Activated CD8-positive, alpha-beta memory T cell treated with anti-CD3 and anti-CD28 coated beads for 24 hours (primary cell): ENCODE data around the gene DENND5B.

Experiments
- DNase-seq: peaks from one replicate; pipeline ENCODE4 v3.0.0-alpha.2; 2020

The DENND5B gene

DNA sequence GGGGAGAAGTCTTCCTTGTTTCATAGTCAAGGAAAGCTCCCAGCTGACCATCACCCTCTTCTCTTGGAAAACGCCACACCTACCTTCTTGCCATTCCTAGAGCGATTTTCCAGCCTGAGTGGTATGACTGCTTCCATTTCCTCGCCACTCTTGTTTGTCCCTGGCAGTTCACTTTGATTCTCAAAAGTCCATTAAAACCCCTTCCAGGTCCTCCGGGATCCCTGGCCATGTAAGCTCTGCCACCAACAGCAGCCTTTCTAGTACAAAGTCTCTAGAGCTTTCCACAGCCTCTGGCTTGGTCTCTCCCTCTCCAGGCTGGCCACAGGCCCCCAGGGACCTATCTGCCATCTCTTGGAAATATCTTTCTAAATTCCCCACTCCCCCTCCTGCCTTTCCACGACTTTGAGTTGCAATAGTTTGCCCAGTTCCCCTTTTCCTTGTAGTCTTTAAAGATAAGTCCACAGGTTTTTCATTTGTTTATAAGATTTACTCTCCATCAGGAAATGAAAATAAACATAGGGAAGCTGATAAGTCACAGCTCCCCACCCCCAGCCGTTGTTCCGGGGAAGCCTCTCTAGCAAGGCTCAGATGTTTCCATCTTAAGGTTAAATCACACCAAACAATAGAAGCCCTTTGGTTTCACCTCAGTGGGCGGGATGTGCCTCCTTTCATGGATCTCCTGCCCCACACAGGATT, 222.1 kb downstream of the DENND5B start:
- no peak for DNase-seq

DNA sequence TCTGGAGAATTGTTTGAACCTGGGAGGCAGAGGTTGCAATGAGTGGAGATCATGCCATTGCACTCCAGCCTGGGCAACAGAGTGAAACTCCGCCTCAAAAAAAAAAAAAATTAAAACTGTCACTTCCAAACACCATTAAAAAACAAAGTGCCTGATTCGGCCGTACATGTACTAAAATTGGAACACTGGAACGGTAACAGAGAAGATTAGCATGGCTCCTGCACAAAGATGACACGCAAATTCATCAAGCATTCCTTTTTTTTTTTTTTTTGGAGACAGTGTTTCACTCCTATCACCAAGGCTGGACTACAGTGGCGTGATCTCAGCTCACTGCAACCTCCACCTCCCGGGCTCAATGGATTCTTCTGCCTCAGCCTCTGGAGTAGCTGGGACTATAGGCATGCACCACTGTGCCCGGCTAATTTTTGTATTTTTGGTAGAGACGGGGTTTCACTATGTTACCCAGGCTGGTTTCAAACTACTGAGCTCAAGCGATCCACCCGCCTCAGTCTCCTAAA, 224.8 kb downstream of the DENND5B start:
- no peak for DNase-seq

- DNase-seq: no peak
Measured at GRCh38 chr12:31363831-31364230, 227.1 kb downstream of the DENND5B start.

- no peak for DNase-seq
Measured at GRCh38 chr12:31363416-31363809, 227.5 kb downstream of the DENND5B start.

- DNase-seq: peak; percentile 54
Measured at GRCh38 chr12:31362759-31363415, 228.0 kb downstream of the DENND5B start.

DNA sequence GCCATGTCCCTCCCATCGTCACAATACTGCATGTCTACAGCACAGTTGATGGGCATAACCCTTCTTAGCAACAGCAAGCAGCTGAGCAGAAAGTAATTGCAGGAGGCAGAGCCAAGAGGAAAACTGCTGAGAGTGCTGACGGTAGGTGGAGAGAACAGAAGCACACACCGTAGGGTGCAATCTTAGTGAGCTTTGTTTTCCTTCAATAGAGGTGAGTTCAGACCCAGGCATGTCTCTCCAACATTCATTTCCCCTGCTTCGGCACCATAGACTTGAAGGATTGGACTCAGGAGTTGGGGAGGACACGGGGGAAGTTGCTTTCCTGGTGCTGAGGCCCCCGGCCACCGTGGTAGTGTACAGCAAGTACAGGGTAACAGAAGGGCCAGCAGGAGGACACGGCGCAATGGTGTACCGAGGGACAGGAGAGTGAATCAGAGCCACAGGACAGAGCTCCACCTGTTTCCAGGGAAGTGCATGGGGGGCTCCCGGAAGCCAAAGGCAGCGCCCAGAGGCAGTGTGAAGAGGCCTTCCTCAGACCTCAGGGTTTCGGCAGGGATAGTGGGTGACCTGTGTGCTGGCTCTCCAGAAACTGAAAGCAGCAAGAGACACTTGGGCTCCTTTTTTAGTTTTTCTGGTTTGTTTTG, 228.7 kb downstream of the DENND5B start:
- peak; percentile 55 for DNase-seq

DNA sequence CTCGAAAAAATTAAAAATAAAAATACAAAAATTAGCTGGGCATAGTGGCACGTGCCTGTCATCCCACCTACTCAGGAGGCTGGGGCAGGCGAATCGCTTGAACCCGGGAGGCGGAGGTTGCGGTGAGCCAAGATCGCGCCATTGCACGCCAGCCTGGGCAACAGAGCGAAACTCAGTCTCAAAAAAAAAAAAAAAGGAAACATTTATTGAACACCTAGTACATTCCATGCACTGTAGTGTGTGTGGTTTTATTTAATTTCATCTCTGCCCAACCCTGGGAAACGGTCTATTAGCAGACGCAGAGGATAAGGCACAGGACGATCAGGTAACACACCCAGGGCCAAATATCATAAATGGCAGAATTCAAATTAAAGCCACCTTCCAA, 229.2 kb downstream of the DENND5B start:
- no peak for DNase-seq

DNA sequence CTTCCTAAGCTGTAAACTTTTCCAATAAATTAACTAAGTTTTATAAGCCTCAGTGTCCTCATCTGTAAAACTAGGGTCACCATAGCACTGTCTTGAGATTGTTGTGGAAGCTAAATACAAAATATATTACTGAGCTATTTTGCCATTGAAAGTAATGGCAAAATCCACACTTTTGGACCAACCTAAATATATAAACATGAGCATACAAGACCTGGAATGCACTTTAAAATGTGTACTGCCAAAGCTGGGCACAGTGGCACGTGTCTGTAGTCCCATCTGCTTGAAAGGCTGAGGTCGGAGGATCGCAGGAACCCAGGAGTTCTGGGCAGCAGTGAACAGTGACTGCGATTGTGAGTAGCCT, 235.2 kb downstream of the DENND5B start:
- DNase-seq: no peak

DNA sequence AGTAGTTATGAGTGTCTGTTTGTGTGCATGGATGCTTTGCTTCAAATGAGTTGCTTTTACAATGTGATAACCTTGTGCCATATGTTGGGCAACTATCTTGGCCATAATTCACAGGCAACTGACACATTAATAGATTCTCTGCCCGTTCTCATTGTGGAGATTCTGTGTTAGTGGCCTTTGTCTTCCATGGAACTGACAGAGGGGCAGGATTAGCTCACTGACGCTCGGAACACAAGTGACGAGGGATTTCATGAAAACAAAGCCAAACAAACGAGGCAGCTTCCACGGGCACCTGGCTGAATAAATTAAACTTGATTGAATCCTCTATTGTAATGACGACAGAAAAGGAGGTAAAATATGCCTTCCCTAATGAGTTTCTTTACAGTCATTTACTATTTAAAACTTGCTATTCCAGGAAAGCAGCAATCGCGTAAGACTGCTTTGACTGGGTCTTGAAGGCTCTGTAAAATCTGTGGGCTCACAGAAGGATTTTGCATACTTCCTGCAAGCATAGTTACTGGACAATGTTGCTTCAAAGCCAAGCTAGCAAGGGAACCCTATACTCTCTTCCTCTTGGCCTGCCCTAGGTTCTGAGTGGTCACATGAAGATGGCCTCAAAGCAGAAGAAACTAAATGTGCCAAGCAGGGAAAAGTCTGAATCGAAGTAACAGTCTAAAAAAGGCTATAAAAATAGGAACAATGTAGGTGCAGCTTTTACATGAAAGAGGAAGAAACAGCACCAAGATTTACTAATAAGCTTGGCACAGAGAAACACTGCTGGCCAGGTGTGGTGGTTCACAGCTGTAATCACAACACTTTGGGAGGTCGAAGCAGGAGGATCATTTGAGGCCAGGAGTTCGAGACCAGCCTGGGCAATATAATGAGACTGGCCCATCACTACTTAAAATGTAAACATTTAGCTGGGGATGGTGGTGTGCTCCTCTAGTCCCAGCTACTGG, 236.9 kb downstream of the DENND5B start:
- DNase-seq: no peak

DNA sequence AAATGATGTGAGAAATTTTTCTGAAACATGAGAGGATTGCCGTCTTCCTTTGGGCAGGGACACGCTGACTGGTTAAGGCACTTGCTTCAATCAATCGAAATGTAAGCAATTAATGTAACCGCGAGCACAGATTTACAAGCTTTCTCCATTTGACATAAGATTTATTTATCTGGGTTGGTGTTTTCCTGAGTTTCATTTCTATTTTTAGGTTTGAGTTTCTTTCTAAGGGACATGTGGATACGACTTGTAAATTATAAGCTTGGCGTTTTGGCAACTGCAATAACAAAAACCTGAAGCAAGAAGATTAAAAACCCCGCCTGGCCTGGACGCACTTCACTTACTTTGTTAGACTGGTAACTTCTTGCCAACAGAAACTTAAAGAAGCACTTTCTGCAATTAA, 244.7 kb downstream of the DENND5B start:
- DNase-seq: no peak

DNA sequence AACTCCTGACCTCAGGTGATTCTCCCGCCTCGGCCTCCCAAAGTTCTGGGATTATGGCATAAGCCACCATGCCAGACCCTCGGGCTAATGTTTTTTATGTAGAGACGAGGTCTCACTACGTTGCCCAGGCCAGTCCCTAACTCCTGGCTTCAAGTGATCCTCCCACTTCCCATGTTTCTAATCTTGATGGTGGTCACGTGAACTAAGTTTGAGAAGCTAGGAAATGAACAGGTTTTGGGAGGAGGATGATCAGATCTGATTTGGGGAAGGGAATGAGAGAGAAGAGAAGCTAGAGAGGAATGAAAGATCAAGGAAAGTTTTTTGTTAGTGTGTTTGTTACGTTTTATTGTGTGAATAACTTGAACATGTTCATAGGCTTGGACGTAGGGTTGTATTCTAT, 247.8 kb downstream of the DENND5B start:
- no peak for DNase-seq

DNA sequence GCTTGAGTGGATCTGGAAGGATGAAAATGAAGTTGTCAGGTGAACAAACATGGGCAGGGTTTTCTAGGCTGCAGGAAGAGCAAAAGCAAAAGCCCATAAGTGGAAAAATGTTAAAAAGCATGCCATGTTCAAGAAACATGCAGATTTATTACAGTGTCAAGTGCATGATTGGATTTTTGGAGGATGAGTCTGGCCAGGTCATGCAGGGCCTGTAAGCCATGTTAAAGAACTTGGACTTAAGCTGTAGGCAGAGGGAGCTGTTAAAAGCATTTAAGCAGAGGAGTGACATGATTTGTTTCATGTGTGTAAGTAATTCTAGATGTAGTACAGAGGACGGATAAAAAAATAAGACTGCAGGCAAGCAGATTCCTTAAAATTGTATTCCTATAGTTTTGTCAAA, 248.7 kb downstream of the DENND5B start:
- no peak for DNase-seq

DNA sequence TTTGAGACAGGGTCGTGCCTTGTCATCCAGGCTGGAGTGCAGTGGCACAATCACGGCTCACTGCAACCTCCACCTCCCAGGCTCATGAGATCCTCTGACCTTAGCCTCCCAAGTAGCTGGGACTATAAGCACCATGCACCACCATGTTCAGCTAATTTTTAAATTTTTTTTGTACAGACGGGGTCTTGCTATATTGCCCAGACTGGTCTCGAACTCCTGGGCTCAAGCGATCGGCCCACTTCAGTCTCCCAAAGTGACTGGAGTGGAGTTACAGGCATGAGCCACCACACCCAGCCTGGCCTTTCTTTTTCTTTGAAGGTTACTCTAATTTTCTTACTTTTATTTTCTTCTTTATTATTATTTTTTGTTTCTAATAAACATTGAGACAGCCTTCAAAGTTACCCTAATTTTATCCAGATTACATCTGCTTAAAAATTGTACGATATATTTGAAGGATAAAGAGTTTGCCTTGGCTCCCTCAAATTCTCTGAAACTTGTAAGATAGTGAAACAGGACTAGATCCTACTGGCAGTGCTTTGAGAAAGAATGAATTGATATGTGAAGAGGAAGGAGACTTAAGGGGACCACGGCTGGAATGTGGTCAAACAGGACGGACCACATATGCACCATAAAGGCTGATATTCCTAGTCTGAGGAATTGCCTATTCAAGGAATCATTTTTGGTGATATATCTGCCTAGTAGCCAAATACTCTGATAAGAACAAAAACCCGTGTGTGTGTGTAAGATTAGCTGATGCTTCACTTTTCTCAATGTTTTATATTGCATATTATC, 250.9 kb downstream of the DENND5B start:
- no peak for DNase-seq

DNA sequence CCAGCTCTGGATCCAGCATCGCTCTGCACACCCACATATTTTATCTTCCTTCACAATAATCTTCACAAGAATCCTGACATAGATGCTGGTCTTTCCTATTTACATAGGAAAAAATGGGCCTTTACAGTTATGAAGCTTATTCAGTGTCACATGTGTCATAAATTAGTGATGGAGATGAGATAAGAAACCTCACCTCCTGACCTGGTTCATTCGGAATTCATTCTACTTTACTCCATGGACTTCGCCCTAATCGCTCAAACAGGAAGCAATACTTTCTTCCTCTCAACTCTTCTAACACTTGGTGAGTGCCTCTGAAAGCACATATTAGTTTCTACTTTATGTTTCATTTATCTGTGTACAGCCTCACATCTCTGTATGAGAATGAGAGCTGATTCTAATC, 253.0 kb downstream of the DENND5B start:
- DNase-seq: no peak
